ENCODE results near the gene HPD.

DNA sequence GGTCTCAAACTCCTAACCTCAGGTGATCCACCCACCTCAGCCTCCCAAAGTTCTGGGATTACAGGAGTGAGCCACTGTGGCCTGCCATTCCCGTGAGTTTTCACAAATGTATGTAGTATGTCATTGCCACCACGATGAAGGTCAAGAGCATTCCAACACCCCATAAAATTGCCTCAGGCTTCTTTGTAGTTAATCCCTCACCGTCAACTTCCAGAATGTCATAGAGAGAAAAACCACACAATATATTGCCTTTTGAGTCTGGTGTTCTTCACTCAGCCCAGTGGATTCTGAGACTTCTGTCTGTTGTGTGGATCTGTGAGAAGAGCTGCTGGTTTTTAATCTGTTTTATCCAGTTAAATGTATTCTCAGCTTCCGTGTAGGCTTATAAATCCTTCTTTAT, 47.1 kb upstream of the HPD start:
- TF ChIP-seq, protein P1, sequence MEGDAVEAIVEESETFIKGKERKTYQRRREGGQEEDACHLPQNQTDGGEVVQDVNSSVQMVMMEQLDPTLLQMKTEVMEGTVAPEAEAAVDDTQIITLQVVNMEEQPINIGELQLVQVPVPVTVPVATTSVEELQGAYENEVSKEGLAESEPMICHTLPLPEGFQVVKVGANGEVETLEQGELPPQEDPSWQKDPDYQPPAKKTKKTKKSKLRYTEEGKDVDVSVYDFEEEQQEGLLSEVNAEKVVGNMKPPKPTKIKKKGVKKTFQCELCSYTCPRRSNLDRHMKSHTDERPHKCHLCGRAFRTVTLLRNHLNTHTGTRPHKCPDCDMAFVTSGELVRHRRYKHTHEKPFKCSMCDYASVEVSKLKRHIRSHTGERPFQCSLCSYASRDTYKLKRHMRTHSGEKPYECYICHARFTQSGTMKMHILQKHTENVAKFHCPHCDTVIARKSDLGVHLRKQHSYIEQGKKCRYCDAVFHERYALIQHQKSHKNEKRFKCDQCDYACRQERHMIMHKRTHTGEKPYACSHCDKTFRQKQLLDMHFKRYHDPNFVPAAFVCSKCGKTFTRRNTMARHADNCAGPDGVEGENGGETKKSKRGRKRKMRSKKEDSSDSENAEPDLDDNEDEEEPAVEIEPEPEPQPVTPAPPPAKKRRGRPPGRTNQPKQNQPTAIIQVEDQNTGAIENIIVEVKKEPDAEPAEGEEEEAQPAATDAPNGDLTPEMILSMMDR (IDR thresholded peaks at IDR 0.05; ENCODE audit: borderline replicate concordance, extremely low read depth, low read length, poor library complexity, severe bottlenecking) = no peak
- TF ChIP-seq EZH2 (IDR thresholded peaks at IDR 0.05; ENCODE audit: borderline replicate concordance, low read depth, low read length, severe bottlenecking) = no peak
